Neural progenitor cell (in vitro differentiated cells): ENCODE results near the gene ARID4B.

Source experiments
- CTCF ChIP-seq: fragments of 200-600 bp; sonication (generic); IDR thresholded peaks from 2 replicates; pipeline ENCODE4 v1.5.1; 2017; ENCODE audit warnings: antibody characterized with exemption, mild to moderate bottlenecking
- EZH2phosphoT487 ChIP-seq: fragments of 200-600 bp; sonication (generic); IDR thresholded peaks from 2 replicates; pipeline ENCODE4 v1.6.1; 2017; ENCODE audit warnings: antibody characterized with exemption

- TF ChIP-seq CTCF = no peak
- no peak for TF ChIP-seq EZH2phosphoT487
These were observed 32.1 kb downstream of the ARID4B start for GRCh38 chr1:235295902-235296350.
